Peyer's patch (tissue), 4 donors: ENCODE data around the gene NLRP6. TPM values are rescaled to one million over a fixed set of nuclear protein-coding genes. Genes with fewer than 3 reads are reported as not detected.
A peak's percentile ranks its signal among the peaks of the same experiment; 100 is the strongest.
"Not testable (repeated sequence)": the region's sequence is repeated elsewhere in the genome, so short reads cannot be mapped to it uniquely, and the experiment has no call there.

Source experiments
- DNase-seq, 3 donors: peaks; one replicate each; pipeline ENCODE4 v3.0.0-alpha.2; 2017 to 2019
- H3K27ac ChIP-seq, 4 donors: fragments of 200-600 bp; sonication (generic); one replicate each; pipeline ENCODE4 v1.5.1; 2016 to 2019
- H3K27me3 ChIP-seq, 2 donors: fragments of 200-600 bp; sonication (generic); one replicate each; pipeline ENCODE4 v1.5.1; 2019
- H3K36me3 ChIP-seq, 3 donors: fragments of 200-600 bp; sonication (generic); one replicate each; pipeline ENCODE4 v1.5.1; 2016 to 2019
- H3K4me1 ChIP-seq, 4 donors: fragments of 200-600 bp; sonication (generic); one replicate each; pipeline ENCODE4 v1.5.1; 2016 to 2019
- H3K4me3 ChIP-seq, 4 donors: fragments of 200-600 bp; sonication (generic); 1 replicate in 3 of 4; 2 replicates in 1 of 4; pipeline ENCODE4 v1.5.1; 2016 to 2019; ENCODE audit warnings: mild to moderate bottlenecking in 1 of 4
- H3K9me3 ChIP-seq, 4 donors: fragments of 200-600 bp; sonication (generic); one replicate each; pipeline ENCODE4 v1.5.1; 2016 to 2019; ENCODE audit warnings: mild to moderate bottlenecking in 1 of 4
- POLR2A ChIP-seq, 2 donors: fragments of 450-650 bp; IDR thresholded peaks; one replicate each; pipeline ENCODE4 v1.5.1; 2017; ENCODE audit warnings: antibody characterized with exemption in 2 of 2, mild to moderate bottlenecking in 2 of 2, moderate library complexity in 2 of 2
- total RNA-seq, 4 donors: library from RNA; depleted of rRNA; stranded (reverse); fragments of >200 nt; gene quantifications; one replicate each; pipeline ENCODE4 v1.1.0, GENCODE V29; 2016
- TF ChIP-seq, protein P1 (sequence below), 6 experiments: fragments of 450-650 bp in 4 of 6; fragments of 200-600 bp in 2 of 6; sonication (generic) in 1 of 6; IDR thresholded peaks; one replicate each; pipeline ENCODE4 v1.5.1; 2017 to 2019; ENCODE audit warnings: antibody characterized with exemption in 6 of 6, mild to moderate bottlenecking in 3 of 6, moderate library complexity in 1 of 6

NLRP6 gene
- total RNA-seq, 4 donors from 2014 or later, result 109 to 687 (median 492) TPM

DNA sequence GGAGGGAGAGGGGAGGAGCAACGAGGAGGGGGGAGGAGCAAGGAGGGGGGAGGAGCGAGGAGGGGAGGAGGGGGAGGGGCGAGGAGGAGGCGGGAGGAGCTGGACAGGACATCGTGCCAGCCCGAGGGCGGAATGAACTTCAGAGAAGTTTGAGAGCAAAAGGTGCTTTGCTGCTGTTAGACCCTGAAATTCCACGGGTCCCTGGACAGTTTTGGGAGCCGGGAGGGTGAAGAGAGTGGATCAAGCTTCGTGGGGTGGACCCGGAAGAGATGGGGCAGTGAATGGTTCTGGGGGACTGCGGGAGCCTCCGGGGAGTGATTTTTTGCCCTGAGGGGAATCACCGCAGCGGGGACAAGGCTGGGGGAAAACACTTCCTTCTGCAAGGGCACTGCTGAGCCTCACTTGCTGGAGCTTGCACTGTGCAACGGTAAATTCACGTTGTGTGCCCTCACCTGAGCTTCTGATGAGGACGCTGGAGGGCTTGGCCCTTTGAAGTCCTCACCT is 10.7 kb upstream of the NLRP6 start:
- H3K4me3 ChIP-seq, result peak overlapping the region; percentile 41 to 64 (median 58)
- H3K9me3 ChIP-seq, result no peaks in the 10 kb centered on the region
- TF ChIP-seq, protein P1, sequence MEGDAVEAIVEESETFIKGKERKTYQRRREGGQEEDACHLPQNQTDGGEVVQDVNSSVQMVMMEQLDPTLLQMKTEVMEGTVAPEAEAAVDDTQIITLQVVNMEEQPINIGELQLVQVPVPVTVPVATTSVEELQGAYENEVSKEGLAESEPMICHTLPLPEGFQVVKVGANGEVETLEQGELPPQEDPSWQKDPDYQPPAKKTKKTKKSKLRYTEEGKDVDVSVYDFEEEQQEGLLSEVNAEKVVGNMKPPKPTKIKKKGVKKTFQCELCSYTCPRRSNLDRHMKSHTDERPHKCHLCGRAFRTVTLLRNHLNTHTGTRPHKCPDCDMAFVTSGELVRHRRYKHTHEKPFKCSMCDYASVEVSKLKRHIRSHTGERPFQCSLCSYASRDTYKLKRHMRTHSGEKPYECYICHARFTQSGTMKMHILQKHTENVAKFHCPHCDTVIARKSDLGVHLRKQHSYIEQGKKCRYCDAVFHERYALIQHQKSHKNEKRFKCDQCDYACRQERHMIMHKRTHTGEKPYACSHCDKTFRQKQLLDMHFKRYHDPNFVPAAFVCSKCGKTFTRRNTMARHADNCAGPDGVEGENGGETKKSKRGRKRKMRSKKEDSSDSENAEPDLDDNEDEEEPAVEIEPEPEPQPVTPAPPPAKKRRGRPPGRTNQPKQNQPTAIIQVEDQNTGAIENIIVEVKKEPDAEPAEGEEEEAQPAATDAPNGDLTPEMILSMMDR (IDR thresholded peaks at IDR 0.05), result no peak
- TF ChIP-seq POLR2A (IDR thresholded peaks at IDR 0.05), result peak in 1 of 2 donors; percentile 75
- H3K36me3 ChIP-seq, result no peaks in the 10 kb centered on the region
- no peaks in the 10 kb centered on the region for H3K27me3 ChIP-seq
- peak; percentile 77 to 90 (median 82) for DNase-seq
- peak overlapping the region; percentile 93 to 97 (median 94) for H3K27ac ChIP-seq
- peaks cover 6 to 23% (median 8%) of the 10 kb centered on the region in 4 donors for H3K4me1 ChIP-seq

DNA sequence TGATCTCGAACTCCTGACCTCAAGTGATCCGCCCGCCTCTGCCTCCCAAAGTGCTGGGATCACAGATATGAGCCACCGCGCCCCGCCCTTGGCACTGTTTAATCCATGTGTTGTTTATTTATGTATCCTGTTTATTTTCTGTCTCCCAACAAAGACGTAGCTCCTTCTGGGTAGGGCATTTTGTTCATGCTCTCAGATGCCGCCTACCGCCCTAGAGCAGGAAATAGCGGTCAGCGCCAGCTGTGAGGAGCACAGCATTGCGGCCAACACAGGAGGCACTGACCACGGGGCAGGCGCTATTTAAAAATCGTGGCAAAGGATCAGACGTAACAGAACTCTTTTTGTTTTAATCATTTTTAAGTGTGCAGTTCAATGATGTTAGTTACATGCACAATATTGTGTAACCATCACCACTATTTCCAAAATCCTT is 9.5 kb upstream of the NLRP6 start:
- DNase-seq, result peak; percentile 78 to 94 (median 88)
- H3K4me1 ChIP-seq, result peaks cover 6 to 27% (median 8%) of the 10 kb centered on the region in 4 donors
- peak overlapping the region; percentile 41 to 64 (median 58) for H3K4me3 ChIP-seq
- peak overlapping the region; percentile 93 to 97 (median 94) for H3K27ac ChIP-seq
- H3K9me3 ChIP-seq, H3K36me3 ChIP-seq, H3K27me3 ChIP-seq: not testable (repeated sequence)
- TF ChIP-seq, protein P1 (IDR thresholded peaks at IDR 0.05), result peak in 3 of 6 experiments; percentile 20 to 43 (median 34)
- TF ChIP-seq POLR2A (IDR thresholded peaks at IDR 0.05), result peak in 1 of 2 donors; percentile 49

DNA sequence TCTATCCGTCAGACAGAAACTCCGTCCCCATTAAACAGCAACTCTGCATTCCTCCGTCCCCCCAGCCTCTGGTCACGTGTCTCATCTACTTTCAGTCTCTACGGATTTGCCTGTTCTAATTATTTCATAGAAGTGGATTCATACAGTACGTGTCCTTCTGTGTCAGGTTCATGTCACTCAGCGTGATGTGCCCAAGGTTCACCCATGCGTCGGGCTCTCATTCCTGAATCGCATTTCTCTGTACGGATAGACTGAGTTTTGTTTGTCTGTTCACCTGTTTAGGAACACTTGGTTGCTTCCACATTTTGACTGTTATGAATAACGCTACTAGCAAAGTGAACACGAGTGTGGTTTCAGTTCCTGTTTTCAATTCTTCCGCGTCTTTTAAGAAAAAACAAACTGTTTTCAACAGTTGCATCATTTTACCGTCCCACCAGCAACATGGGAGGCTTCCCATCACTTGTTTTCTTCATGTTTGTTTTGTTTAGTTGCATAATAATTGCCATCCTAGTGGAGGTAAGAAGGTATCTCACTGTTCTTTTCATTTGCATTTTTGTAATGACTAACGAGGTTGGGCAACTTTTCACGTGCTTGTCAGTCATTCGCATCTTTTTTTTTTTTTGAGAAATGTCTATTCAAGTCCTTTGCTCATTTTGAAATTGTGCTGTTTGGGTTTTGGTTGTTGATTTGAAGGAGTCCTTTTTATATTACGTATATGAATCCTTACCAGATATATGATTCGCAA is 8.9 kb upstream of the NLRP6 start:
- peak overlapping the region; percentile 23 to 64 (median 48) for H3K4me3 ChIP-seq
- H3K4me1 ChIP-seq, result peaks cover 6 to 27% (median 8%) of the 10 kb centered on the region in 4 donors
- H3K27ac ChIP-seq, result peak overlapping the region; percentile 93 to 97 (median 94)
- H3K36me3 ChIP-seq, result no peaks in the 10 kb centered on the region
- DNase-seq, result peak; percentile 53 to 82 (median 73)
- no peaks in the 10 kb centered on the region for H3K27me3 ChIP-seq
- TF ChIP-seq, protein P1 (IDR thresholded peaks at IDR 0.05), result peak; percentile 6 to 72 (median 50)
- no peak for TF ChIP-seq POLR2A (IDR thresholded peaks at IDR 0.05)
- H3K9me3 ChIP-seq, result no peaks in the 10 kb centered on the region

DNA sequence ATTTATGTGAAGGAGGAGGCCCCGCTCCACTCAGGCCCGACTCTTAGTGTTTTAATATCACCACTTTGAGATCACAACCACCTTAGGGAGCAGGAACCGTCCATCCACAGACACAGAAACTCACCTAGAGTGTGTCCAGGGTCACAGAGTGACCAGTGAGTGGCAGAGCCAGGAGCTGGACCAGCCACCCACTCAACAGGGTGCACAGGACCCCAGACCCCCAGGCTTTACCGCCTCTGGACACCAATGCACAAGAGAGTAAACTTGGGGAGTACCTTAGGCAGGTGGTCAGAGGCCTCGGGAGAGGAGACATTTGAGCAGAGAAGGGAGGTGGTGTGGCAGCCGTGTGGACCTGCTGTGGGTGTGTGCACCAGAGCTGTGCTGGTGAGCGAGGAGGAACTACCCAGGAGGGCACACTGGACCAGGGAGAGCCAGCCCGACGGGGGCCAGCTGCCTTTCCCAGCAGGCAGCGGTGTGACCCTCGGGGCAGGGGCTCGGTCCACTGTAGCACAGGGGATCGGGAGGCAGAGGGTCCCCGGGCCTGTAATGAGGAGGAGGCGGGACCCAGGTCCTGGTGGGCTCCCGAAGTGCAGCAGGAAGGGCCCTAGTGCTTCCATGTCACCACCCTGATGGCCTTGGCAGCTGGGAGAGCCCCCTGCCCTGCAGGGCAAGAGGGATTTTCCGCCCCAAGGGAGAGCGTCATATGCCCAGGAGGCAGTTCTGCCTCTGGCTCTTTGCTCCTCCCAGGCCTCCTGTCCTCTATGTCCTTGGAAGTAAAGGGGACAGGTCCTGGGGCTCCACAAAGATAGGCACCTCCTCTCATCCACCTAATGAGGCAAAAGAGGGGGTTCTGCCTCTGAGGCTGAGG is 7.5 kb upstream of the NLRP6 start:
- peaks cover 6 to 27% (median 8%) of the 10 kb centered on the region in 4 donors for H3K4me1 ChIP-seq
- H3K9me3 ChIP-seq, result no peaks in the 10 kb centered on the region
- peak overlapping the region in 2 of 4 donors; percentile 3 to 34 for H3K4me3 ChIP-seq
- peak; percentile 16 to 70 (median 58) for DNase-seq
- TF ChIP-seq, protein P1 (IDR thresholded peaks at IDR 0.05), result no peak
- no peak for TF ChIP-seq POLR2A (IDR thresholded peaks at IDR 0.05)
- H3K36me3 ChIP-seq, result no peaks in the 10 kb centered on the region
- H3K27me3 ChIP-seq, result no peaks in the 10 kb centered on the region
- peak overlapping the region; percentile 93 to 97 (median 94) for H3K27ac ChIP-seq

DNA sequence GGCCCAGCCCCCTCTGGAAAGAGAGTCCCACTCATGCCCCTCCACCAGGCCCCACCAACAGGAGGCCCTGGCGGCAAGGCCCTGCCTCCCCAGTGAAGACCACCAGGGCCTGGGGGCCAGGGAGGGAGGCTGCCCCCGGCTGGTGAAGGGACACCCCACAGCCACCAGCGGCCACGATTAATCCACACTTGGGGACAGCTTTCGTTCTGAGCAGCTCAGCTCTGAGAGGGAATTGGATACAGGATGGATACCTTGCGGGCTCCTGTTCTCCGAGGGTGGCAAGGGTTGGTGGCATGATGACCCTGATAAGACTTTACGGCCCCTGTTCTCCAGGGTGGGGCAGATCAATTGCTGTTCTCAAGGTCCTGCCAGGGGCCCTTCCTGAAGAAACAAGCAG is 6.9 kb upstream of the NLRP6 start:
- DNase-seq, result peak in 2 of 3 donors; percentile 79 to 86
- no peaks in the 10 kb centered on the region for H3K27me3 ChIP-seq
- H3K4me1 ChIP-seq, result peaks cover 6 to 27% (median 8%) of the 10 kb centered on the region in 4 donors
- no peaks in the 10 kb centered on the region for H3K9me3 ChIP-seq
- peak overlapping the region in 1 of 4 donors; percentile 34 for H3K4me3 ChIP-seq
- TF ChIP-seq, protein P1 (IDR thresholded peaks at IDR 0.05), result peak in 2 of 6 experiments; percentile 15 to 32
- peak in 1 of 2 donors; percentile 30 for TF ChIP-seq POLR2A (IDR thresholded peaks at IDR 0.05)
- peak overlapping the region; percentile 93 to 97 (median 94) for H3K27ac ChIP-seq
- H3K36me3 ChIP-seq, result no peaks in the 10 kb centered on the region
